Right lobe of liver (tissue), 6 donors: ENCODE results near the gene GORASP2. TPM values are rescaled to one million over a fixed set of nuclear protein-coding genes. Genes with fewer than 3 reads are reported as not detected.

Source experiments
- ATAC-seq, 4 donors: fragments of 200-7000 bp; cut with Tn5 transposase; one replicate each; pipeline ENCODE4 v1.9.1; 2020; ENCODE audit warnings: mild to moderate bottlenecking in 4 of 4, moderate library complexity in 4 of 4
- DNase-seq, 3 donors: peaks; one replicate each; pipeline ENCODE4 v3.0.0-alpha.2; 2020
- H3K27ac ChIP-seq, 3 donors: fragments of 200-600 bp; one replicate each; pipeline ENCODE4 v1.8.0; 2022
- H3K27me3 ChIP-seq, 2 donors: fragments of 200-600 bp; one replicate each; pipeline ENCODE4 v1.8.0; 2022
- H3K36me3 ChIP-seq, 4 donors: fragments of 200-600 bp; sonication (generic) in 1 of 4; one replicate each; pipeline versions ENCODE4 v1.5.1 to v1.8.0; 2017 to 2022; ENCODE audit warnings: control low read depth in 1 of 4
- H3K4me1 ChIP-seq, 4 donors: fragments of 200-600 bp; sonication (generic) in 1 of 4; one replicate each; pipeline versions ENCODE4 v1.5.1 to v1.8.0; 2017 to 2022; ENCODE audit warnings: control low read depth in 1 of 4
- H3K4me3 ChIP-seq, 3 donors: fragments of 200-600 bp; one replicate each; pipeline ENCODE4 v1.8.0; 2022
- H3K9me3 ChIP-seq, 4 donors: fragments of 200-600 bp; sonication (generic) in 1 of 4; one replicate each; pipeline versions ENCODE4 v1.5.1 to v1.8.0; 2017 to 2022; ENCODE audit warnings: control low read depth in 1 of 4
- CTCF ChIP-seq, 4 donors: fragments of 200-600 bp in 3 of 4; fragments of 450-650 bp in 1 of 4; IDR thresholded peaks; one replicate each; pipeline versions ENCODE4 v1.5.1 to v1.8.0; 2016 to 2022; ENCODE audit warnings: antibody characterized with exemption in 4 of 4, mild to moderate bottlenecking in 2 of 4
- POLR2A ChIP-seq: fragments of 450-650 bp; IDR thresholded peaks from one replicate; pipeline ENCODE4 v1.6.1; 2017; ENCODE audit warnings: antibody characterized with exemption, mild to moderate bottlenecking
- WGBS: methylation state at CpG from one replicate; pipeline ENCODE4 v1.1.6; 2018; ENCODE audit warnings: low coverage, low lambda C conversion rate; ENCODE audit not compliant: insufficient coverage; ENCODE audit errors: missing lambda C conversion rate; 5-methylcytosine and 5-hydroxymethylcytosine counted together
- intact Hi-C, 2 donors: fragments of 100-400 bp; cut with DNase I; formaldehyde crosslinking; loops; one replicate each; pipeline versions ENCODE4 v1.11.2 to v1.14.1; 2022
- total RNA-seq, 6 experiments: library from RNA; depleted of rRNA in 2 of 6; stranded (reverse); fragments of >200 nt in 2 of 6; fragmentation: NEBNext Ultra II Directional in 3 of 6; extraction: Animal tissue kit (Norgen Biotek cat#: 25700) in 3 of 6; gene quantifications; one replicate each; pipeline versions ENCODE4 v1.1.0 to v1.2.4, GENCODE V29; 2016 to 2023
- donor health status: DM: no; HTN: yes; CAD: no.
- donor health status: DM: no; HTN: no; CAD: no.
- donor health status: DM: no; HTN: no; CAD: no.
- donor health status: DM: no; HTN: yes; CAD: no.
- donor health status: DM: no; HTN: yes; CAD: no.

GORASP2 gene
- total RNA-seq, 6 experiments from 2014 or later, result 32.8 to 47.6 (median 37.6) TPM

- Histone ChIP-seq H3K36me3 (peaks cover 7 to 62% (median 34%) of the 10 kb centered on the region in 4 donors), H3K9me3 (no peaks in the 10 kb centered on the region), H3K4me1 (peaks cover 0 to 5% (median under 1%) of the 10 kb centered on the region in 4 donors), H3K4me3 (no peak overlapping the region), H3K27me3 (no peaks in the 10 kb centered on the region), H3K27ac (no peak overlapping the region)
- ATAC-seq (peak in 2 of 4 donors; percentile 45 to 57), DNase-seq (no peak)
- no peak for TF ChIP-seq POLR2A
- TF ChIP-seq CTCF (IDR thresholded peaks at IDR 0.05), result no peak
- intact Hi-C loops, result no loop called here
- 85% methylated on average over 4 of the region's 4 CpGs for WGBS
These were observed 21.2 kb downstream of the GORASP2 start for GRCh38 chr2:170950221-170950761.

DNA sequence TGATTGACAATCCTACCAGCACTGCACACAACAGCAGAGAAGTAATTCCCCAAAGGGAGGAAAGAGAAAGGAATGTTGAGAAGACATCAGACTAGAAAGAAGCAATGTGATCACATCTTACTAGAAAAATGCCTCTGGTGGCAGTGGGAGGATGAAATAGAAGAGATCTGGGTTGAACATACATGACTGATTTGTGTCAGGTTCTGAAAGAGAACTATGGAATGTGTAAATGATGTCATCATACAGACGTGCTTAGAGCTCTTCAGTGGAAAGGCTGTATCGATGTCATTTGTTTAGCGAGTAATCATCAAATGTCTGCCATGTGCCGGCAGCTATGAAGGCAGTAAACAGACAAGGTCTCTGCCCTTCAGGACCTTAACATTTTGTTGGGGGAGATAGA is 24.9 kb downstream of the GORASP2 start:
- H3K27me3 ChIP-seq, result no peaks in the 10 kb centered on the region

DNA sequence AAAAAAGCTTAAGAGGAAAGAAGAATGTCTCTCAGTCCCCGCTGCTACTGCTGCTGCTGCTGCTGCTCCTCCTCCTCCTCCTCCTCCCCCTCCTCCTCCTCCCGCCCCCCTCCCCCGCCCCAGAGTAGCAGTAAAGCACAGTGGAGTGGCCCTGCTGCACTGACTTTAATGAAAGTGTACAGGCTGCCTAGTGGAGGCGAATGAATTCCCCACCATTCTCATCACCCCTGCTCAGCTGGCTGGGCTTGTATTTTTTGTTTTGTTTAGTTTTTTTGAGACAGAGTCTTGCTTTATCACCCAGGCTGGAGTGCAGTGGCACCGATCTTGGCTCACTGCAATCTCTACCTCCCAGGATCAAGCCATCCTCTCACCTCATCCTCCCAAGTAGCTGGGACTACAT is 34.3 kb downstream of the GORASP2 start:
- Histone ChIP-seq H3K4me3 (no peak overlapping the region), H3K4me1 (peaks cover 0 to 3% (median 0%) of the 10 kb centered on the region in 4 donors), H3K27ac (no peak overlapping the region), H3K27me3 (no peaks in the 10 kb centered on the region), H3K9me3 (no peaks in the 10 kb centered on the region), H3K36me3 (peaks cover 0 to 75% (median 38%) of the 10 kb centered on the region in 4 donors)
- TF ChIP-seq CTCF (IDR thresholded peaks at IDR 0.05) (no peak), POLR2A (no peak)
- no peak for DNase-seq
- no peak for ATAC-seq
- WGBS, result 60% methylated on average over 4 of the region's 5 CpGs
- intact Hi-C loops, result no loop called here

More for the DNA sequence above, 24.9 kb downstream of the GORASP2 start:
- no peak for ATAC-seq
- Histone ChIP-seq H3K4me1 (no peaks in the 10 kb centered on the region), H3K27ac (no peak overlapping the region), H3K9me3 (no peaks in the 10 kb centered on the region), H3K36me3 (peaks cover 7 to 96% (median 41%) of the 10 kb centered on the region in 4 donors), H3K4me3 (no peak overlapping the region)
- DNase-seq, result no peak
- no peak for TF ChIP-seq CTCF (IDR thresholded peaks at IDR 0.05)
- no peak for TF ChIP-seq POLR2A
- WGBS, result 65% methylated on average over 4 of the region's 4 CpGs
- intact Hi-C loops, result no loop called here

GRCh38 chr2:170965446-170966225 is 36.6 kb downstream of the GORASP2 start:
- Histone ChIP-seq H3K9me3 (no peaks in the 10 kb centered on the region), H3K4me1 (peaks cover 0 to 13% (median 5%) of the 10 kb centered on the region in 4 donors), H3K4me3 (no peak overlapping the region), H3K36me3 (peaks cover 0 to 57% (median 35%) of the 10 kb centered on the region in 4 donors), H3K27me3 (no peaks in the 10 kb centered on the region), H3K27ac (no peak overlapping the region)
- 83% methylated on average over 19 of the region's 20 CpGs for WGBS
- TF ChIP-seq POLR2A, result no peak
- no peak for TF ChIP-seq CTCF (IDR thresholded peaks at IDR 0.05)
- intact Hi-C loops, result no loop called here
- no peak for ATAC-seq
- no peak for DNase-seq
